ENCODE measurements around the gene HDAC7. TPM values are rescaled to one million over a fixed set of nuclear protein-coding genes. Genes with fewer than 3 reads are reported as not detected.

The HDAC7 gene
- total RNA-seq, 1 donor from 2014 or later, result 93.2 TPM

GRCh38 chr12:47863985-47864384 lies 44.3 kb upstream of the HDAC7 start:
- TF ChIP-seq CTCF (IDR thresholded peaks at IDR 0.05), result no peak
- Mint-ChIP-seq H3K4me3 (ENCODE audit: unreplicated experiment) (no peak overlapping the region), H3K27me3 (ENCODE audit: low read depth) (no peaks in the 10 kb centered on the region), H3K36me3 (ENCODE audit: low read depth) (no peaks in the 10 kb centered on the region), H3K9me3 (ENCODE audit: low read depth) (no peaks in the 10 kb centered on the region), H3K4me1 (ENCODE audit: low read depth) (peaks cover 10% of the 10 kb centered on the region), H3K27ac (ENCODE audit: unreplicated experiment) (no peak overlapping the region)
- DNase-seq (ENCODE audit: low spot score), result no peak

GRCh38 chr12:47863467-47863866 lies 43.8 kb upstream of the HDAC7 start:
- no peak for DNase-seq (ENCODE audit: low spot score)
- H3K27me3 Mint-ChIP-seq (ENCODE audit: low read depth), result no peaks in the 10 kb centered on the region
- peaks cover 10% of the 10 kb centered on the region for H3K4me1 Mint-ChIP-seq (ENCODE audit: low read depth)
- no peak for TF ChIP-seq CTCF (IDR thresholded peaks at IDR 0.05)
- no peak overlapping the region for H3K4me3 Mint-ChIP-seq (ENCODE audit: unreplicated experiment)
- H3K9me3 Mint-ChIP-seq (ENCODE audit: low read depth), result no peaks in the 10 kb centered on the region
- no peak overlapping the region for H3K27ac Mint-ChIP-seq (ENCODE audit: unreplicated experiment)
- H3K36me3 Mint-ChIP-seq (ENCODE audit: low read depth), result no peaks in the 10 kb centered on the region

GRCh38 chr12:47862881-47863280 lies 43.2 kb upstream of the HDAC7 start:
- no peak overlapping the region for H3K27ac Mint-ChIP-seq (ENCODE audit: unreplicated experiment)
- H3K27me3 Mint-ChIP-seq (ENCODE audit: low read depth), result no peaks in the 10 kb centered on the region
- H3K4me3 Mint-ChIP-seq (ENCODE audit: unreplicated experiment), result no peak overlapping the region
- H3K36me3 Mint-ChIP-seq (ENCODE audit: low read depth), result no peaks in the 10 kb centered on the region
- H3K4me1 Mint-ChIP-seq (ENCODE audit: low read depth), result peaks cover 6% of the 10 kb centered on the region
- DNase-seq (ENCODE audit: low spot score), result no peak
- H3K9me3 Mint-ChIP-seq (ENCODE audit: low read depth), result no peaks in the 10 kb centered on the region
- TF ChIP-seq CTCF (IDR thresholded peaks at IDR 0.05), result no peak

GRCh38 chr12:47862167-47862750 lies 42.6 kb upstream of the HDAC7 start:
- no peak overlapping the region for H3K27ac Mint-ChIP-seq (ENCODE audit: unreplicated experiment)
- DNase-seq (ENCODE audit: low spot score), result no peak
- H3K27me3 Mint-ChIP-seq (ENCODE audit: low read depth), result no peaks in the 10 kb centered on the region
- H3K4me1 Mint-ChIP-seq (ENCODE audit: low read depth), result no peaks in the 10 kb centered on the region
- H3K4me3 Mint-ChIP-seq (ENCODE audit: unreplicated experiment), result no peak overlapping the region
- no peak for TF ChIP-seq CTCF (IDR thresholded peaks at IDR 0.05)
- H3K9me3 Mint-ChIP-seq (ENCODE audit: low read depth), result no peaks in the 10 kb centered on the region
- H3K36me3 Mint-ChIP-seq (ENCODE audit: low read depth), result no peaks in the 10 kb centered on the region

- Mint-ChIP-seq H3K4me1 (ENCODE audit: low read depth) (no peaks in the 10 kb centered on the region), H3K36me3 (ENCODE audit: low read depth) (no peaks in the 10 kb centered on the region), H3K9me3 (ENCODE audit: low read depth) (no peaks in the 10 kb centered on the region), H3K27ac (ENCODE audit: unreplicated experiment) (no peak overlapping the region), H3K4me3 (ENCODE audit: unreplicated experiment) (no peak overlapping the region), H3K27me3 (ENCODE audit: low read depth) (no peaks in the 10 kb centered on the region)
- no peak for TF ChIP-seq CTCF (IDR thresholded peaks at IDR 0.05)
- no peak for DNase-seq (ENCODE audit: low spot score)
Observed at GRCh38 chr12:47860873-47861272, 41.2 kb upstream of the HDAC7 start.

All from chondrocyte (in vitro differentiated cells).